HCT116 (cell line): ENCODE results near the gene NRIP3. TPM values are rescaled to one million over a fixed set of nuclear protein-coding genes. Genes with fewer than 3 reads are reported as not detected.

ENCODE experiments used
- ATAC-seq: fragments of 200-7000 bp; cut with Tn5 transposase; 2 replicates; pipeline ENCODE4 v1.9.1; 2020; ENCODE audit warnings: mild to moderate bottlenecking, moderate library complexity
- BruUV-seq: library from RNA; stranded (reverse); fragments of 400-500 nt; replicated peaks from 2 replicates; lab custom pipeline; 2021; lab: Mats Ljungman, UMichigan
- CTCF ChIA-PET: fragments of 300-600 bp; sonication (Branson Sonifier 250); formaldehyde crosslinking; loops from one replicate; lab custom pipeline; 2021; ENCODE audit warnings: antibody characterized with exemption; lab: Charles Lee
- POLR2A ChIA-PET: fragments of 300-600, 350-600 bp; sonication (Branson Sonifier 250); formaldehyde crosslinking; loops from one replicate; lab custom pipeline; 2021; ENCODE audit warnings: antibody characterized with exemption; lab: Charles Lee
- RAD21 ChIA-PET, 2 experiments: fragments of 300-600 bp; sonication (Branson Sonifier 250); formaldehyde crosslinking; loops; one replicate each; lab custom pipeline; 2023; ENCODE audit warnings: low total read pairs in 2 of 2; ENCODE audit not compliant: uncharacterized antibody in 2 of 2, unreplicated experiment in 2 of 2, low non-redundant PET in 1 of 2; lab: Charles Lee
- DNase-seq: peaks from one replicate; pipeline ENCODE4 v3.0.0-alpha.2; 2010; ENCODE audit warnings: low read depth, low spot score
- H2AFZ ChIP-seq: fragments of 200-600 bp; shearing (Covaris generic), sonication (generic); 2 replicates; pipeline ENCODE4 v1.6.1; 2017; ENCODE audit warnings: low read depth, mixed run types, mixed read lengths, antibody characterized with exemption, low read length; ENCODE audit not compliant: poor library complexity, severe bottlenecking
- H3K27ac ChIP-seq: 2 replicates; pipeline ENCODE4 v1.5.1; 2012; ENCODE audit warnings: low read depth, low read length
- H3K27me3 ChIP-seq: fragments of 200-600 bp; sonication (generic); 2 replicates; pipeline ENCODE4 v1.6.1; 2016; ENCODE audit warnings: mixed run types, low read length, mixed read lengths; ENCODE audit not compliant: insufficient read depth
- H3K36me3 ChIP-seq, 2 experiments: fragments of 200-500 bp in 1 of 2; fragments of 200-600 bp in 1 of 2; sonication (Bioruptor generic) in 1 of 2; sonication (generic) in 1 of 2; 2 replicates each; pipeline versions ENCODE4 v1.5.1 to v1.6.1; 2014 to 2016; ENCODE audit warnings: low read length in 2 of 2, inconsistent platforms in 1 of 2, mixed read lengths in 1 of 2, mixed run types in 1 of 2; ENCODE audit not compliant: insufficient read depth in 2 of 2, control insufficient read depth in 1 of 2
- H3K4me1 ChIP-seq, 2 experiments: fragments of 200-600 bp in 1 of 2; sonication (generic) in 1 of 2; 2 replicates each; pipeline versions ENCODE4 v1.5.1 to v1.6.1; 2012 to 2017; ENCODE audit warnings: low read length in 2 of 2, inconsistent platforms in 1 of 2, mild to moderate bottlenecking in 1 of 2, mixed read lengths in 1 of 2, mixed run types in 1 of 2, moderate library complexity in 1 of 2; ENCODE audit not compliant: insufficient read depth in 2 of 2, control insufficient read depth in 1 of 2
- H3K4me2 ChIP-seq: fragments of 200-600 bp; sonication (generic); 2 replicates; pipeline ENCODE4 v1.6.1; 2017; ENCODE audit warnings: mixed run types, low read length, mixed read lengths
- H3K4me3 ChIP-seq, 2 experiments: fragments of 200-600 bp in 1 of 2; sonication (generic) in 1 of 2; replicated peaks in 1 of 2; 2 replicates each; pipeline ENCODE4 v1.5.1; 2011 to 2016; ENCODE audit warnings: low read length in 2 of 2, control low read depth in 1 of 2, low read depth in 1 of 2, mild to moderate bottlenecking in 1 of 2, mixed read lengths in 1 of 2, mixed run types in 1 of 2
- H3K79me2 ChIP-seq: fragments of 200-600 bp; sonication (generic); 2 replicates; pipeline ENCODE4 v1.6.1; 2017; ENCODE audit warnings: mild to moderate bottlenecking, mixed run types, low read length, moderate library complexity, mixed read lengths; ENCODE audit not compliant: insufficient read depth
- H3K9ac ChIP-seq: fragments of 200-600 bp; sonication (generic); 2 replicates; pipeline ENCODE4 v1.6.1; 2016; ENCODE audit warnings: low read length, mixed read lengths
- H3K9me2 ChIP-seq: fragments of 200-600 bp; sonication (generic), shearing (Covaris generic); 2 replicates; pipeline ENCODE4 v1.6.1; 2017; ENCODE audit warnings: mixed run types, mild to moderate bottlenecking, moderate library complexity; ENCODE audit not compliant: insufficient read depth
- H3K9me3 ChIP-seq, 2 experiments: fragments of 200-500 bp in 1 of 2; fragments of 200-600 bp in 1 of 2; sonication (Bioruptor generic) in 1 of 2; sonication (generic) in 1 of 2; 2 replicates each; pipeline ENCODE4 v1.6.1; 2014 to 2017; ENCODE audit warnings: low read length in 2 of 2, mixed read lengths in 2 of 2, inconsistent platforms in 1 of 2, low read depth in 1 of 2, mild to moderate bottlenecking in 1 of 2, mixed run types in 1 of 2, moderate library complexity in 1 of 2; ENCODE audit not compliant: control insufficient read depth in 1 of 2, insufficient read depth in 1 of 2
- H4K20me1 ChIP-seq: fragments of 200-600 bp; sonication (generic), shearing (Covaris generic); 2 replicates; pipeline ENCODE4 v1.6.1; 2017; ENCODE audit warnings: mixed run types, mild to moderate bottlenecking, moderate library complexity; ENCODE audit not compliant: insufficient read depth
- CBX3 ChIP-seq: IDR thresholded peaks from 2 replicates; pipeline ENCODE4 v1.6.1; 2012; ENCODE audit warnings: low read depth
- CEBPB ChIP-seq: IDR thresholded peaks from 2 replicates; pipeline ENCODE4 v1.6.1; 2012; ENCODE audit warnings: low read depth
- FOSL1 ChIP-seq: IDR thresholded peaks from 2 replicates; pipeline ENCODE4 v1.6.1; 2012; ENCODE audit warnings: low read depth
- JUND ChIP-seq: IDR thresholded peaks from 2 replicates; pipeline ENCODE4 v1.6.1; 2012
- POLR2A ChIP-seq: IDR thresholded peaks from 2 replicates; pipeline ENCODE4 v1.7.0; 2011; ENCODE audit warnings: borderline replicate concordance; ENCODE audit not compliant: insufficient read depth, insufficient read length; ENCODE audit errors: extremely low read depth
- POLR2AphosphoS5 ChIP-seq: IDR thresholded peaks from 2 replicates; pipeline ENCODE4 v1.6.1; 2011; ENCODE audit warnings: mild to moderate bottlenecking, low read depth, low read length, moderate library complexity
- RAD21 ChIP-seq: IDR thresholded peaks from 2 replicates; pipeline ENCODE4 v1.6.1; 2012; ENCODE audit warnings: low read depth, mild to moderate bottlenecking
- SIN3A ChIP-seq: IDR thresholded peaks from 2 replicates; pipeline ENCODE4 v1.6.1; 2012; ENCODE audit warnings: low read depth
- SP1 ChIP-seq: IDR thresholded peaks from 2 replicates; pipeline ENCODE4 v1.6.1; 2012; ENCODE audit warnings: low read depth
- SRF ChIP-seq: IDR thresholded peaks from 2 replicates; pipeline ENCODE4 v1.6.1; 2012; ENCODE audit warnings: low read depth
- ZNF274 ChIP-seq: fragments of 200-500 bp; sonication (Bioruptor generic); IDR thresholded peaks from 2 replicates; pipeline ENCODE4 v1.6.1; 2014; ENCODE audit warnings: mild to moderate bottlenecking, low read depth, low read length, inconsistent platforms
- intact Hi-C: fragments of 100-400 bp; cut with micrococcal nuclease; formaldehyde crosslinking; loops from 2 replicates; pipeline ENCODE4 v1.10.0; 2022
- total RNA-seq: library from RNA; stranded (reverse); gene quantifications from one replicate; pipeline ENCODE4 v1.2.1, GENCODE V29; 2021; ENCODE audit not compliant: unreplicated experiment
- TF ChIP-seq, protein P1 (sequence below), 3 experiments: fragments of 200-600 bp in 1 of 3; sonication (generic) in 1 of 3; IDR thresholded peaks in 2 of 3; conservative IDR thresholded peaks in 1 of 3; 2 replicates each; pipeline ENCODE4 v1.5.1; 2012 to 2017; ENCODE audit warnings: low read depth in 2 of 3, low read length in 2 of 3, antibody characterized with exemption in 1 of 3, borderline replicate concordance in 1 of 3, control low read depth in 1 of 3, mild to moderate bottlenecking in 1 of 3, mixed read lengths in 1 of 3, mixed run types in 1 of 3, moderate library complexity in 1 of 3; ENCODE audit not compliant: insufficient read depth in 1 of 3
- TF ChIP-seq, protein P2 (sequence below): IDR thresholded peaks from 2 replicates; pipeline ENCODE4 v1.6.1; 2011; ENCODE audit warnings: mild to moderate bottlenecking, low read length, moderate library complexity; ENCODE audit not compliant: insufficient replicate concordance; ENCODE audit errors: extremely low read depth
- TF ChIP-seq, protein P3 (sequence below): IDR thresholded peaks from 2 replicates; pipeline ENCODE4 v1.6.1; 2012
- TF ChIP-seq, protein P4 (sequence below): IDR thresholded peaks from 2 replicates; pipeline ENCODE4 v1.6.1; 2012; ENCODE audit warnings: low read depth

NRIP3 gene
- total RNA-seq, 1 experiment from 2014 or later: 0.15 TPM

DNA sequence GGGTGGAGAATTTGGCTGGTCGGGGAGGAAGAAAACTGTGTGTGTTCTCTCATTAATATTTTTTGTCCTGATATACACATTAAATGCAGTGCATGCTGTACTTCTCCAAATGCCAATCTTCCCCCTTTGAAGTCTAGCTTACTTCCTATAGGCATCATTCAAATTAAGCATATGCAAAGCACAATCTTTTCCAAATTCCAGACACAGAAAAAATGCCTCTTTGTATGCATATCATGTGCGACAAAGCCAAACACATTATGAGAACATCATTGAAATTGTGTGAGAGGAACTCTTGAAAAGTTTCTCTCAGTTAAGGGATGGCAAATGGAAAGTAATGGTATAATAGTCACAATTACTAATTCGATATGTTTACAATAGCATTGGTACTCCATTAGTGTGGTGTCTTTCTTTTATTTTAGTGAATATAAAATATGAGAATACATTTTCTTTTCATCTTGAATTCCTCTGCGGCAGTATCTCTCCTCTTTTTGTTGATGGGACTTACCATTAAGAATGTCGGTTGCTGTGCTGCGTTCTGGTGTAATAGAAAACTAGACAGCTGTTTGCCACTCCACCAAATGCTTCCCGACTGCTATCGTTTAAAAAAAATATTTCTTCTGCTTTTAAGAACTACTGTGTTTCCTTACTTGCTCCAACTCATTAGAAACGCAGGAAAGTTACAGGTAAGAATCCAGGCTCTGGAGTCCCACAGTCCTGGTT, 19.3 kb upstream of the NRIP3 start:
- no peaks in the 10 kb centered on the region for H3K9me2 ChIP-seq
- peaks cover 5% of the 10 kb centered on the region; the same call in 1 of the 2 replicates for H3K27me3 ChIP-seq
- TF ChIP-seq RAD21 (no peak), SIN3A (no peak), SP1 (no peak), POLR2AphosphoS5 (no peak), FOSL1 (no peak), JUND (no peak), POLR2A (no peak), SRF (no peak), CBX3 (no peak), ZNF274 (no peak), CEBPB (no peak)
- TF ChIP-seq, protein P1, sequence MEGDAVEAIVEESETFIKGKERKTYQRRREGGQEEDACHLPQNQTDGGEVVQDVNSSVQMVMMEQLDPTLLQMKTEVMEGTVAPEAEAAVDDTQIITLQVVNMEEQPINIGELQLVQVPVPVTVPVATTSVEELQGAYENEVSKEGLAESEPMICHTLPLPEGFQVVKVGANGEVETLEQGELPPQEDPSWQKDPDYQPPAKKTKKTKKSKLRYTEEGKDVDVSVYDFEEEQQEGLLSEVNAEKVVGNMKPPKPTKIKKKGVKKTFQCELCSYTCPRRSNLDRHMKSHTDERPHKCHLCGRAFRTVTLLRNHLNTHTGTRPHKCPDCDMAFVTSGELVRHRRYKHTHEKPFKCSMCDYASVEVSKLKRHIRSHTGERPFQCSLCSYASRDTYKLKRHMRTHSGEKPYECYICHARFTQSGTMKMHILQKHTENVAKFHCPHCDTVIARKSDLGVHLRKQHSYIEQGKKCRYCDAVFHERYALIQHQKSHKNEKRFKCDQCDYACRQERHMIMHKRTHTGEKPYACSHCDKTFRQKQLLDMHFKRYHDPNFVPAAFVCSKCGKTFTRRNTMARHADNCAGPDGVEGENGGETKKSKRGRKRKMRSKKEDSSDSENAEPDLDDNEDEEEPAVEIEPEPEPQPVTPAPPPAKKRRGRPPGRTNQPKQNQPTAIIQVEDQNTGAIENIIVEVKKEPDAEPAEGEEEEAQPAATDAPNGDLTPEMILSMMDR (IDR thresholded peaks at IDR 0.05 in 2 of 3, conservative IDR thresholded peaks at IDR 0.05 in 1 of 3; ENCODE audit: borderline replicate concordance in 1 of 3, insufficient read depth in 1 of 3, low read depth in 2 of 3, low read length in 2 of 3): no peak
- TF ChIP-seq, protein P2, sequence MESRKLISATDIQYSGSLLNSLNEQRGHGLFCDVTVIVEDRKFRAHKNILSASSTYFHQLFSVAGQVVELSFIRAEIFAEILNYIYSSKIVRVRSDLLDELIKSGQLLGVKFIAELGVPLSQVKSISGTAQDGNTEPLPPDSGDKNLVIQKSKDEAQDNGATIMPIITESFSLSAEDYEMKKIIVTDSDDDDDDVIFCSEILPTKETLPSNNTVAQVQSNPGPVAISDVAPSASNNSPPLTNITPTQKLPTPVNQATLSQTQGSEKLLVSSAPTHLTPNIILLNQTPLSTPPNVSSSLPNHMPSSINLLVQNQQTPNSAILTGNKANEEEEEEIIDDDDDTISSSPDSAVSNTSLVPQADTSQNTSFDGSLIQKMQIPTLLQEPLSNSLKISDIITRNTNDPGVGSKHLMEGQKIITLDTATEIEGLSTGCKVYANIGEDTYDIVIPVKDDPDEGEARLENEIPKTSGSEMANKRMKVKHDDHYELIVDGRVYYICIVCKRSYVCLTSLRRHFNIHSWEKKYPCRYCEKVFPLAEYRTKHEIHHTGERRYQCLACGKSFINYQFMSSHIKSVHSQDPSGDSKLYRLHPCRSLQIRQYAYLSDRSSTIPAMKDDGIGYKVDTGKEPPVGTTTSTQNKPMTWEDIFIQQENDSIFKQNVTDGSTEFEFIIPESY: no peak
- TF ChIP-seq, protein P3, sequence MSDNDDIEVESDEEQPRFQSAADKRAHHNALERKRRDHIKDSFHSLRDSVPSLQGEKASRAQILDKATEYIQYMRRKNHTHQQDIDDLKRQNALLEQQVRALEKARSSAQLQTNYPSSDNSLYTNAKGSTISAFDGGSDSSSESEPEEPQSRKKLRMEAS: no peak
- TF ChIP-seq, protein P4, sequence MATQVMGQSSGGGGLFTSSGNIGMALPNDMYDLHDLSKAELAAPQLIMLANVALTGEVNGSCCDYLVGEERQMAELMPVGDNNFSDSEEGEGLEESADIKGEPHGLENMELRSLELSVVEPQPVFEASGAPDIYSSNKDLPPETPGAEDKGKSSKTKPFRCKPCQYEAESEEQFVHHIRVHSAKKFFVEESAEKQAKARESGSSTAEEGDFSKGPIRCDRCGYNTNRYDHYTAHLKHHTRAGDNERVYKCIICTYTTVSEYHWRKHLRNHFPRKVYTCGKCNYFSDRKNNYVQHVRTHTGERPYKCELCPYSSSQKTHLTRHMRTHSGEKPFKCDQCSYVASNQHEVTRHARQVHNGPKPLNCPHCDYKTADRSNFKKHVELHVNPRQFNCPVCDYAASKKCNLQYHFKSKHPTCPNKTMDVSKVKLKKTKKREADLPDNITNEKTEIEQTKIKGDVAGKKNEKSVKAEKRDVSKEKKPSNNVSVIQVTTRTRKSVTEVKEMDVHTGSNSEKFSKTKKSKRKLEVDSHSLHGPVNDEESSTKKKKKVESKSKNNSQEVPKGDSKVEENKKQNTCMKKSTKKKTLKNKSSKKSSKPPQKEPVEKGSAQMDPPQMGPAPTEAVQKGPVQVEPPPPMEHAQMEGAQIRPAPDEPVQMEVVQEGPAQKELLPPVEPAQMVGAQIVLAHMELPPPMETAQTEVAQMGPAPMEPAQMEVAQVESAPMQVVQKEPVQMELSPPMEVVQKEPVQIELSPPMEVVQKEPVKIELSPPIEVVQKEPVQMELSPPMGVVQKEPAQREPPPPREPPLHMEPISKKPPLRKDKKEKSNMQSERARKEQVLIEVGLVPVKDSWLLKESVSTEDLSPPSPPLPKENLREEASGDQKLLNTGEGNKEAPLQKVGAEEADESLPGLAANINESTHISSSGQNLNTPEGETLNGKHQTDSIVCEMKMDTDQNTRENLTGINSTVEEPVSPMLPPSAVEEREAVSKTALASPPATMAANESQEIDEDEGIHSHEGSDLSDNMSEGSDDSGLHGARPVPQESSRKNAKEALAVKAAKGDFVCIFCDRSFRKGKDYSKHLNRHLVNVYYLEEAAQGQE: no peak
- TF ChIP-seq, all 23 proteins: peak for 0
- ChIA-PET POLR2A (no interaction called here), CTCF (no interaction called here), RAD21 (no interaction called here)
- Histone ChIP-seq H3K36me3 (no peaks in the 10 kb centered on the region), H4K20me1 (no peaks in the 10 kb centered on the region), H3K4me3 (no peak overlapping the region), H3K4me1 (no peaks in the 10 kb centered on the region), H2AFZ (no peak overlapping the region), H3K9ac (no peak overlapping the region), H3K4me2 (no peak overlapping the region), H3K9me3 (no peaks in the 10 kb centered on the region), H3K79me2 (no peaks in the 10 kb centered on the region), H3K27ac (no peak overlapping the region)
- no peak for ATAC-seq
- BruUV-seq: no TSS peak
- no peak for DNase-seq
- intact Hi-C loops: no loop called here
